ENCODE measurements around the gene PARL. TPM values are rescaled to one million over a fixed set of nuclear protein-coding genes. Genes with fewer than 3 reads are reported as not detected.

Gene PARL
- total and polyA plus RNA-seq, 2 of the 13 experiments (the other 11 are each of a cell fraction or from before 2014, with no cell fraction given) = 46.3 to 58.6 TPM

GRCh38 chr3:183799461-183799860 lies 85.2 kb downstream of the PARL start:
- WGBS (ENCODE audit: low lambda C conversion rate) = 95% methylated on average over 5 of the region's 5 CpGs
- Histone ChIP-seq H3K9me3 (ENCODE audit: low read length) (no peaks in the 10 kb centered on the region), H3K4me3 (replicated peaks in 1 of 3; ENCODE audit: insufficient read depth in 1 of 3, low read depth in 2 of 3, low read length in 3 of 3) (no peak overlapping the region), H3K4me1 (ENCODE audit: insufficient read depth, low read length) (no peaks in the 10 kb centered on the region), H3K27me3 (ENCODE audit: control insufficient read depth in 1 of 2, insufficient read depth in 2 of 2, low read length in 2 of 2) (no peaks in the 10 kb centered on the region), H3K36me3 (replicated peaks in 1 of 2; ENCODE audit: control insufficient read depth in 1 of 2, insufficient read depth in 2 of 2, low read length in 2 of 2) (peaks cover 25 to 63% of the 10 kb centered on the region in 2 experiments), H3K79me2 (ENCODE audit: insufficient read depth, low read length) (no peaks in the 10 kb centered on the region), H2AFZ (ENCODE audit: low read length) (no peak overlapping the region), H4K20me1 (ENCODE audit: insufficient read depth, low read length) (no peaks in the 10 kb centered on the region), H3K4me2 (ENCODE audit: low read depth, low read length) (no peak overlapping the region), H3K9ac (ENCODE audit: insufficient read depth, low read depth, low read length) (no peak overlapping the region), H3K27ac (ENCODE audit: extremely low read length, insufficient read depth, low read length) (no peak overlapping the region)
- FAIRE-seq (no peak), ATAC-seq (no peak), DNase-seq (ENCODE audit: low spot score) (no peak)
- in situ Hi-C loops (cut with HindIII; ENCODE audit: extremely low pct_ligation_motif_present, low pct_unique_long_range_greater_than_20kb) (no loop called here), intact Hi-C loops (cut with micrococcal nuclease; ENCODE audit: unreplicated experiment) (no loop called here)
- ChIA-PET POLR2A (no interaction called here), CTCF (ENCODE audit: low intra/inter-chr PET ratio, low total read pairs) (no interaction called here)
- TF ChIP-seq RFXAP (CRISPR knock-in tag; IDR thresholded peaks at IDR 0.05; ENCODE audit: borderline replicate concordance) (no peak), ZNF414 (CRISPR knock-in tag; IDR thresholded peaks at IDR 0.05) (no peak), HIC2 (CRISPR knock-in tag; IDR thresholded peaks at IDR 0.05; ENCODE audit: low read depth) (no peak), ZBTB43 (CRISPR knock-in tag; conservative IDR thresholded peaks at IDR 0.05) (no peak), ZNF441 (CRISPR knock-in tag; IDR thresholded peaks at IDR 0.05; ENCODE audit: borderline replicate concordance) (no peak), ZNF543 (CRISPR knock-in tag; IDR thresholded peaks at IDR 0.05) (no peak), THAP8 (CRISPR knock-in tag; IDR thresholded peaks at IDR 0.05; ENCODE audit: borderline replicate concordance) (no peak), NFE2L1 (CRISPR knock-in tag; IDR thresholded peaks at IDR 0.05; ENCODE audit: borderline replicate concordance) (no peak), ZNF629 (CRISPR knock-in tag; conservative IDR thresholded peaks at IDR 0.05) (no peak), KDM5B (CRISPR knock-in tag; IDR thresholded peaks at IDR 0.05; ENCODE audit: borderline replicate concordance) (no peak), JUN (CRISPR knock-in tag; IDR thresholded peaks at IDR 0.05) (no peak), DNMT1 (CRISPR knock-in tag; IDR thresholded peaks at IDR 0.05) (no peak), ZNF234 (CRISPR knock-in tag; conservative IDR thresholded peaks at IDR 0.05) (no peak), ZBTB3 (CRISPR knock-in tag; IDR thresholded peaks at IDR 0.05; ENCODE audit: borderline replicate concordance, low read depth) (no peak), MXI1 (IDR thresholded peaks at IDR 0.05; ENCODE audit: borderline replicate concordance, low read depth, low read length) (no peak), ATF4 (CRISPR knock-in tag; IDR thresholded peaks at IDR 0.05) (no peak), NFE2L2 (IDR thresholded peaks at IDR 0.05; ENCODE audit: low read length) (no peak), MAFF (IDR thresholded peaks at IDR 0.05; ENCODE audit: low read depth, low read length) (no peak)
- no TSS peak for BruUV-seq (replicated peaks)

All from HepG2 (cell line).